Upper lobe of left lung (tissue), 6 donors: ENCODE measurements around the gene CBX8. TPM values are rescaled to one million over a fixed set of nuclear protein-coding genes. Genes with fewer than 3 reads are reported as not detected.
A peak's percentile ranks its signal among the peaks of the same experiment; 100 is the strongest.

Experiments used
- ATAC-seq, 2 donors: fragments of 200-7000 bp; cut with Tn5 transposase; one replicate each; pipeline ENCODE4 v1.9.1; 2022; ENCODE audit warnings: mild to moderate bottlenecking in 2 of 2, moderate library complexity in 2 of 2; ENCODE audit not compliant: low FRiP score in 2 of 2
- DNase-seq, 2 donors: peaks; one replicate each; pipeline ENCODE4 v3.0.0-alpha.2; 2019 to 2020
- H3K27ac ChIP-seq, 4 donors: fragments of 200-600 bp; sonication (generic); one replicate each; pipeline ENCODE4 v1.5.1; 2016 to 2019
- H3K27me3 ChIP-seq, 4 donors: fragments of 200-600 bp; sonication (generic); one replicate each; pipeline ENCODE4 v1.5.1; 2017 to 2019
- H3K36me3 ChIP-seq, 4 donors: fragments of 200-600 bp; sonication (generic); one replicate each; pipeline ENCODE4 v1.5.1; 2016 to 2019
- H3K4me1 ChIP-seq, 4 donors: fragments of 200-600 bp; sonication (generic); one replicate each; pipeline ENCODE4 v1.5.1; 2018 to 2019
- H3K4me3 ChIP-seq, 4 donors: fragments of 200-600 bp; sonication (generic); one replicate each; pipeline ENCODE4 v1.5.1; 2017 to 2019; ENCODE audit warnings: mild to moderate bottlenecking in 2 of 4, moderate library complexity in 1 of 4
- H3K9me3 ChIP-seq, 4 donors: fragments of 200-600 bp; sonication (generic); one replicate each; pipeline ENCODE4 v1.5.1; 2018 to 2019
- CTCF ChIP-seq, 6 experiments: fragments of 450-650 bp in 4 of 6; fragments of 200-600 bp in 2 of 6; sonication (generic) in 2 of 6; IDR thresholded peaks; one replicate each; pipeline ENCODE4 v1.5.1; 2016 to 2019; ENCODE audit warnings: antibody characterized with exemption in 6 of 6
- EP300 ChIP-seq, 4 donors: sonication (generic); formaldehyde crosslinking; IDR thresholded peaks; one replicate each; pipeline ENCODE4 v1.5.1; 2017; ENCODE audit warnings: antibody characterized with exemption in 4 of 4, control low read depth in 2 of 4
- POLR2A ChIP-seq, 4 donors: fragments of 450-650 bp; IDR thresholded peaks; one replicate each; pipeline ENCODE4 v1.5.1; 2016 to 2017; ENCODE audit warnings: antibody characterized with exemption in 4 of 4, mild to moderate bottlenecking in 2 of 4
- POLR2AphosphoS5 ChIP-seq, 2 donors: sonication (generic); formaldehyde crosslinking; IDR thresholded peaks; one replicate each; pipeline ENCODE4 v1.5.1; 2017; ENCODE audit warnings: antibody characterized with exemption in 2 of 2
- WGBS, 2 donors: methylation state at CpG; one replicate each; pipeline ENCODE4 v1.1.5; 2017 to 2018; 5-methylcytosine and 5-hydroxymethylcytosine counted together
- total RNA-seq, 6 donors: library from RNA; depleted of rRNA in 4 of 6; stranded (reverse); fragments of >200 nt in 4 of 6; gene quantifications; one replicate each; pipeline versions ENCODE4 v1.1.0 to v1.2.1, GENCODE V29; 2016 to 2021
- donor health status: DM: no; HTN: no; CAD: no; lungs with moderate emphysema.
- donor health status: DM: no; HTN: yes; CAD: no; lungs with severe emphysema.

CBX8 gene
- total RNA-seq, 6 donors from 2014 or later: 2.0 to 16.8 (median 8.8) TPM

- peak overlapping the region in 1 of 4 donors; percentile 3 for H3K4me3 ChIP-seq
- peak in 1 of 2 donors; percentile 79 for DNase-seq
Observed at GRCh38 chr17:79809530-79810129, 12.8 kb upstream of the CBX8 start.

GRCh38 chr17:79808763-79809529, 12.1 kb upstream of the CBX8 start:
- peak in 3 of 6 experiments; percentile 33 to 51 (median 36) for TF ChIP-seq CTCF (IDR thresholded peaks at IDR 0.05)
- no peak for TF ChIP-seq POLR2A (IDR thresholded peaks at IDR 0.05)
- no peak for TF ChIP-seq EP300 (IDR thresholded peaks at IDR 0.05)
- TF ChIP-seq POLR2AphosphoS5 (IDR thresholded peaks at IDR 0.05): no peak
- peaks cover 6 to 98% (median 82%) of the 10 kb centered on the region in 4 donors for H3K27me3 ChIP-seq
- 13 to 16% methylated on average over 5 to 16 of the region's 20 CpGs for WGBS, 2 donors
- no peaks in the 10 kb centered on the region for H3K36me3 ChIP-seq
- peaks cover 0 to 4% (median 0%) of the 10 kb centered on the region in 4 donors for H3K9me3 ChIP-seq
- ATAC-seq: peak in 1 of 2 donors; percentile 58
- peaks cover 44 to 52% (median 47%) of the 10 kb centered on the region in 4 donors for H3K4me1 ChIP-seq
- H3K27ac ChIP-seq: no peak overlapping the region
- DNase-seq: peak; percentile 36 to 42
- no peak overlapping the region for H3K4me3 ChIP-seq

More at GRCh38 chr17:79809530-79810129, 12.8 kb upstream of the CBX8 start:
- TF ChIP-seq CTCF (IDR thresholded peaks at IDR 0.05) (no peak), POLR2AphosphoS5 (IDR thresholded peaks at IDR 0.05) (no peak), POLR2A (IDR thresholded peaks at IDR 0.05) (no peak), EP300 (IDR thresholded peaks at IDR 0.05) (no peak)
- 1 to 3% methylated on average over 17 to 32 of the region's 40 CpGs for WGBS, 2 donors
- Histone ChIP-seq H3K27me3 (peaks cover 7 to 98% (median 81%) of the 10 kb centered on the region in 4 donors), H3K9me3 (peaks cover 0 to 4% (median 0%) of the 10 kb centered on the region in 4 donors), H3K36me3 (no peaks in the 10 kb centered on the region), H3K27ac (no peak overlapping the region), H3K4me1 (peaks cover 44 to 53% (median 50%) of the 10 kb centered on the region in 4 donors)
- no peak for ATAC-seq

GRCh38 chr17:79806863-79807720, 10.2 kb upstream of the CBX8 start:
- Histone ChIP-seq H3K27ac (no peak overlapping the region), H3K4me1 (peaks cover 38 to 51% (median 42%) of the 10 kb centered on the region in 4 donors), H3K9me3 (no peaks in the 10 kb centered on the region), H3K4me3 (no peak overlapping the region), H3K36me3 (no peaks in the 10 kb centered on the region), H3K27me3 (peaks cover 8 to 98% (median 85%) of the 10 kb centered on the region in 4 donors)
- no peak for ATAC-seq
- TF ChIP-seq POLR2AphosphoS5 (IDR thresholded peaks at IDR 0.05): no peak
- TF ChIP-seq EP300 (IDR thresholded peaks at IDR 0.05): no peak
- TF ChIP-seq CTCF (IDR thresholded peaks at IDR 0.05): no peak
- TF ChIP-seq POLR2A (IDR thresholded peaks at IDR 0.05): no peak
- no peak for DNase-seq
- WGBS, 2 donors: 23 to 26% methylated on average over 13 of the region's 13 CpGs

- 0 to 12% methylated on average over 1 to 4 of the region's 4 CpGs for WGBS, 2 donors
- TF ChIP-seq EP300 (IDR thresholded peaks at IDR 0.05): no peak
- no peak for TF ChIP-seq POLR2AphosphoS5 (IDR thresholded peaks at IDR 0.05)
- TF ChIP-seq CTCF (IDR thresholded peaks at IDR 0.05): no peak
- no peak for TF ChIP-seq POLR2A (IDR thresholded peaks at IDR 0.05)
Observed at GRCh38 chr17:79806446-79806760, 9.5 kb upstream of the CBX8 start.

More at GRCh38 chr17:79806446-79806760, 9.5 kb upstream of the CBX8 start:
- no peaks in the 10 kb centered on the region for H3K36me3 ChIP-seq
- no peak overlapping the region for H3K27ac ChIP-seq
- peaks cover 32 to 45% (median 39%) of the 10 kb centered on the region in 4 donors for H3K4me1 ChIP-seq
- DNase-seq (no peak), ATAC-seq (no peak)
- H3K4me3 ChIP-seq: no peak overlapping the region
- peaks cover 10 to 98% (median 86%) of the 10 kb centered on the region in 4 donors for H3K27me3 ChIP-seq
- H3K9me3 ChIP-seq: no peaks in the 10 kb centered on the region
